Gastroesophageal sphincter (tissue), 3 donors: ENCODE results near the gene SPEN.

Experiments used
- EP300 ChIP-seq: sonication (generic); formaldehyde crosslinking; IDR thresholded peaks from one replicate; pipeline ENCODE4 v1.6.1; 2017; ENCODE audit warnings: antibody characterized with exemption, mild to moderate bottlenecking
- POLR2AphosphoS5 ChIP-seq: sonication (generic); formaldehyde crosslinking; IDR thresholded peaks from one replicate; pipeline ENCODE4 v1.6.1; 2017; ENCODE audit warnings: antibody characterized with exemption
- TF ChIP-seq, protein P1 (sequence below), 4 experiments: fragments of 200-600 bp in 2 of 4; fragments of 450-650 bp in 2 of 4; sonication (generic) in 1 of 4; IDR thresholded peaks; one replicate each; pipeline ENCODE4 v1.5.1; 2017 to 2019; ENCODE audit warnings: antibody characterized with exemption in 4 of 4, mild to moderate bottlenecking in 2 of 4, moderate library complexity in 2 of 4

DNA sequence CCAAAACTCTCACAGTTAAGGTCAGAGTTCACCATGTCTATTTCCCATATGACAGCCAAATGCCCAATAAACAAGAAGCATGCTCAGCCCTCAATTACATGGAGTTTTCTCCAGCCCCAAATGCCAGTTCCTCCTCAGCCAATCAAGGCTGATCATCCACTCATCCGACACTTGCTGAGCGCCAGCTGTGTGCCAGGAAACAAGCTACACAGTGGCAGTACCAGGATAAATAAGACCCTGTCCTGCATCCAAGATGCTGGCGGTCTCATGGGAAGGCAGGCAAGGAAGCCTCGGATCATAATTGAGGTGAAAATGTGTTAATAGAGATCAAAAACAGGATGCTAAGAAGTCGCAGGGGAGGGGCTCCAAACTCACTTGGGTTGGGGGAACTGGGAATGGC lies 120.7 kb downstream of the SPEN start:
- TF ChIP-seq, protein P1, sequence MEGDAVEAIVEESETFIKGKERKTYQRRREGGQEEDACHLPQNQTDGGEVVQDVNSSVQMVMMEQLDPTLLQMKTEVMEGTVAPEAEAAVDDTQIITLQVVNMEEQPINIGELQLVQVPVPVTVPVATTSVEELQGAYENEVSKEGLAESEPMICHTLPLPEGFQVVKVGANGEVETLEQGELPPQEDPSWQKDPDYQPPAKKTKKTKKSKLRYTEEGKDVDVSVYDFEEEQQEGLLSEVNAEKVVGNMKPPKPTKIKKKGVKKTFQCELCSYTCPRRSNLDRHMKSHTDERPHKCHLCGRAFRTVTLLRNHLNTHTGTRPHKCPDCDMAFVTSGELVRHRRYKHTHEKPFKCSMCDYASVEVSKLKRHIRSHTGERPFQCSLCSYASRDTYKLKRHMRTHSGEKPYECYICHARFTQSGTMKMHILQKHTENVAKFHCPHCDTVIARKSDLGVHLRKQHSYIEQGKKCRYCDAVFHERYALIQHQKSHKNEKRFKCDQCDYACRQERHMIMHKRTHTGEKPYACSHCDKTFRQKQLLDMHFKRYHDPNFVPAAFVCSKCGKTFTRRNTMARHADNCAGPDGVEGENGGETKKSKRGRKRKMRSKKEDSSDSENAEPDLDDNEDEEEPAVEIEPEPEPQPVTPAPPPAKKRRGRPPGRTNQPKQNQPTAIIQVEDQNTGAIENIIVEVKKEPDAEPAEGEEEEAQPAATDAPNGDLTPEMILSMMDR (IDR thresholded peaks at IDR 0.05) = no peak
- no peak for TF ChIP-seq EP300
- TF ChIP-seq POLR2AphosphoS5 = no peak
